HuH-7.5 (cell line): ENCODE data around the gene RMND5B.

Source experiments
- DNase-seq: peaks from one replicate; pipeline ENCODE4 v3.0.0; 2011; ENCODE audit warnings: low spot score

RMND5B gene

DNA sequence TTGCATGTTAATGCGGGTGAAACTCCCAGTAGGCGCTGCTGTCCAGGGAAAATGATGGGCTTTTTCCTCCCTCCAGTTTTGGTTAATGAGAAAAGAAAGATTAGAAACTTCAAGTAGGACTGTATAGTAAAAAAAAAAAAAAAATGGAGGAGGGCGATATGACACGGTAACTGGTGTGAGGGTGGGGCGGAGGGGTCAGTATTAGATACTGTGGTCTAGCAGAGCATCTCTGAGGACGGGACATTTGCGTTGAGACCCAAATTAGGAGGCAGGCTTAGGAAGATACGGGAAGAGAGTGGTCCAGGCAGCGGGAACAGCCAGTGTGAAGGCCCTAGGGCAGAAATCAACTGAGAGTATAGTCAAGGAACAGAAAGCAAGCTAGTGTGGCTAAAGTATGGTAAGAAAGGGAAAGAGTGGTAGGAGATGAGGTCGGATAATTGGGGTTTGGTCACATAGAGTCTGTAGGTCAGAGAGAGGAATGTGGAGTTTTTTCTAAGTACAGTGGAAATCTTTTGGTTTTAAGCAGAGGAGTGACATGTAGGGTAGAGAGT, 707 bp downstream of the RMND5B start:
- DNase-seq: no peak

DNA sequence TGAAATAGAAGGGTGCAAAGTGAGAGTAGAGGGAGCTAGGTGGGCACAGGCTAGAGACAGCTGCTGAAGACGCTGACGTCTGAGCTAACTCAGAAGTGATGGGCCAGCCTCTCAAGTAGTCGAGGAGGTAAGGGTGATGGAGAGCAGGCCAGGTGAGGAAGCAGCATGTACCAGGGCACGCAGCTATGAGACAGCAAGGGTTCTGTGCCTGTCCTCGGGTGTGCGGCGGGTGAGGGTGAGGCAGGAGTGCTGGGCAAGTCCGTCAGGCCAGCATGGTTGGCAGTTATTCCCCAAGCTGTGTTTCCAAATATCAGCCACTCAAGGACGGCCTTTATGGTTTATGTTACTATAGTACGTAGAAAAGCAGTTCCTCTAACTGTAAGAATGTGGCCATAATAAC, 6.2 kb downstream of the RMND5B start:
- no peak for DNase-seq

DNA sequence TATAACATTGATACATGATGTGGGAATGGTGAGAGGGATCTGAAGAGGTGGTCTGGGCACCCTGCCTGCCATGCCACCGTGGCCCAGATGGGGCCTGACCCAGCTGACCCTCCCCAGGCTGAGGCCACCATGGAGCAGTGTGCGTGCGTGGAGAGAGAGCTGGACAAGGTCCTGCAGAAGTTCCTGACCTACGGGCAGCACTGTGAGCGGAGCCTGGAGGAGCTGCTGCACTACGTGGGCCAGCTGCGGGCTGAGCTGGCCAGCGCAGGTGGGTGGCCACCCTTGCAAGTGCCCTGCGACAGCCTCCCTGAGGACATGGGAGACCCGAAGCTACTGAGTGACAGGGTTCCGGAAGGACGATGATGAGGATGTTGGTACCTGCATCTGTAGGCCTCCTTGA, 7.2 kb downstream of the RMND5B start:
- DNase-seq: no peak

DNA sequence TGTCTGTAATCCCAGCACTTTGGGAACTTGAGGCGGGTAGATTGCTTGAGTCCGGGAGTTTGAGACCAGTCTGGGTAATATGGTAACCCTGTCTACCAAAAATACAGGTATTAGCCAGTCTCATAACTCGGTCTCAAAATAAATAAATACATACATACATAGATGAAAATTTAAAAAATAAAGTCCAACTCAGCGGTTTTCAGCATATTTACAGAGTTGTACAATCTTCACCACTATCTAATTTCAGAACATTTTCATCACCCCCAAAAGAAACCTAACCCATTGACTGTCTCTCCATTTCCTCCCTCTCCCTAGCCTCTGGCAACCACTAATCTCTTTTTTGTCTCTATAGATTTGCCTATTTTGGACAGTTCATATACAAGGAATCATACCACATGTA, 10.7 kb downstream of the RMND5B start:
- no peak for DNase-seq

DNA sequence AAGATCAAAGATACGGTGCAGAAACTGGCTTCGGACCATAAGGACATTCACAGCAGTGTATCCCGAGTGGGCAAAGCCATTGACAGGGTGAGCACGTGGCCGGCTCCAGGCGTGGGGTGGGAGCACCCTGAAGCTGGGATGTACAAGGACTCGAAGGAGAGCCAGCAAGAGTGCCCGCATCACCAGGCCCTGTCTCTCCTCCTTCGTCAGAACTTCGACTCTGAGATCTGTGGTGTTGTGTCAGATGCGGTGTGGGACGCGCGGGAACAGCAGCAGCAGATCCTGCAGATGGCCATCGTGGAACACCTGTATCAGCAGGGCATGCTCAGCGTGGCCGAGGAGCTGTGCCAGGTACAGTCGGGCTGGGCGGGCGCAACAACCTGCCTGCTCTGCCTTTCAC, 11.8 kb downstream of the RMND5B start:
- no peak for DNase-seq

DNA sequence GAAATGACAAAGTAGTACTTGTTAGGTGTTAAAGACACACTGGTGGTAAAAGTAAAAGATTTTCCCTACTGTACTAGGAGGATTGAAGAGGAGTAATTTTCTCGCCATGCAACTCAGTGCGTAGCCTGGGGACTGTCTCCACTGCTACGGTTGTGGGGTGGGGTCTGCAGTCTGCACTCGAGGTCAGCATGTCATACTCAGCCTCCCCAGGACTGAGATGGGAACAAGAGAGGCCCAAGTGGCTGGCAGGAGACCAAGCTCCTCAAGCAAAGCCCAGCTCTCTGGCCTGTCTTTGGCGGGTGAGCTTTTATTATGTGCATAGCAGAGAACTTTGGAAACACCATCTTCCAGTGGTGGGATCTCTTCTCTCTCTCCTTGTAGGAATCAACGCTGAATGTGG, 12.4 kb downstream of the RMND5B start:
- DNase-seq: no peak

DNA sequence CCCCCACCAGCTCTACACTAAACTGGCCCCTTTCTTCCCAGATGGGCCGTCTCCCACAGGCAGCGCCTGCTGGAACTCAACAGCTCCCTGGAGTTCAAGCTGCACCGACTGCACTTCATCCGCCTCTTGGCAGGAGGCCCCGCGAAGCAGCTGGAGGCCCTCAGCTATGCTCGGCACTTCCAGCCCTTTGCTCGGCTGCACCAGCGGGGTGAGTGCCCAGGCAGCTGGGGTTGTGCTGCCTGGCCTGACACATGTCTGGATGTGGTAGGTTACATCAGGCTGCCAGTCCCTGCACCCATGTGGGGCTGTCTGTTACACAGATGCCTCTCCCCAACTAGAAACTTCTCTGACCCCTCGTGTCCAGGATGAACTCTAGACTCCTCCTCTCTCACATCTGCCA, 13.1 kb downstream of the RMND5B start:
- no peak for DNase-seq

DNA sequence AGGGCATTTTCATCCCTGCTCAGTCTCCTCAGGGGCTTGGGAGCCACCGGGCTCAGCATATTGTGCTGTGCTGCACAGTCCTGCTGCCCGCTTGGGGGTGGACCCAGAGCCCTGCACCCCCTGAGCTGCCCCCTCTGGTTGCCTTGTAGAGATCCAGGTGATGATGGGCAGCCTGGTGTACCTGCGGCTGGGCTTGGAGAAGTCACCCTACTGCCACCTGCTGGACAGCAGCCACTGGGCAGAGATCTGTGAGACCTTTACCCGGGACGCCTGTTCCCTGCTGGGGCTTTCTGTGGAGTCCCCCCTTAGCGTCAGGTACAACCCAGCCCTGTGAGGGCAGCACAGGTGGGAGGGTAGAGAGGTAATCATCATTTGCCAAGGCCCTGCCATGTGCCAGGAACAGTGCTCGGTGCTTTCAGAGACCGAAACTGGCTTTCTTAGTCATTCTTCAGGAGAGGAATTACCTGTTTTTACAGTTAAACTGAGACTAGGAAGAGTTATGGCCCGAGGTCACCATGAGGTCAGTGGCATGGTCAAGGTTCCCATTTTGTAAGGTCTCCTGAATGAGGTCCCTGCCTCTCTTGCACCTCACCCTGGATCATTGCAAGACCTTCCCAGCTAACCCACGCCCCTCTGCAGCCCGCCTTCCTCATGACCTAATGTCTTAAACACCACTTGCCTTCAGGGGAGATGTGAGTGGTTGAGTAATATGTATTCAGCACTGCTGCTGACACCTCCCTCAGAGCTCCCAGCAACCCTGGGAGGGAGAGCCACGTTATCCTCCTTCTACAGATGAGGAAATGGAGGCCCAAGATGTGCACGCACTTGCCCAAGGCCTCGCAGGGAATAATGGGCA, 15.4 kb downstream of the RMND5B start:
- peak; percentile 86 for DNase-seq

DNA sequence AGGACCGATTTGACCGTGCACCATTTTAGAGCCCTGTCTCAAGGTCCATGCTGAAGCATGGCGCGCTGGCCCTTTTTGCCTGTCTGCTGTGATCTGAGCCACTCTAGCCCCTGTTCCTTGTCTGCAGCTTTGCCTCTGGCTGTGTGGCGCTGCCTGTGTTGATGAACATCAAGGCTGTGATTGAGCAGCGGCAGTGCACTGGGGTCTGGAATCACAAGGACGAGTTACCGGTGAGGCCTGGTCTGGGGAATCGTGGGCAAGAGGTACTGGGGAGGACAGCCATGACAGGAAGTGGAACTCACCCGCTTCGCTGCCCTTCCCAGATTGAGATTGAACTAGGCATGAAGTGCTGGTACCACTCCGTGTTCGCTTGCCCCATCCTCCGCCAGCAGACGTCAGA, 16.6 kb downstream of the RMND5B start:
- no peak for DNase-seq

DNA sequence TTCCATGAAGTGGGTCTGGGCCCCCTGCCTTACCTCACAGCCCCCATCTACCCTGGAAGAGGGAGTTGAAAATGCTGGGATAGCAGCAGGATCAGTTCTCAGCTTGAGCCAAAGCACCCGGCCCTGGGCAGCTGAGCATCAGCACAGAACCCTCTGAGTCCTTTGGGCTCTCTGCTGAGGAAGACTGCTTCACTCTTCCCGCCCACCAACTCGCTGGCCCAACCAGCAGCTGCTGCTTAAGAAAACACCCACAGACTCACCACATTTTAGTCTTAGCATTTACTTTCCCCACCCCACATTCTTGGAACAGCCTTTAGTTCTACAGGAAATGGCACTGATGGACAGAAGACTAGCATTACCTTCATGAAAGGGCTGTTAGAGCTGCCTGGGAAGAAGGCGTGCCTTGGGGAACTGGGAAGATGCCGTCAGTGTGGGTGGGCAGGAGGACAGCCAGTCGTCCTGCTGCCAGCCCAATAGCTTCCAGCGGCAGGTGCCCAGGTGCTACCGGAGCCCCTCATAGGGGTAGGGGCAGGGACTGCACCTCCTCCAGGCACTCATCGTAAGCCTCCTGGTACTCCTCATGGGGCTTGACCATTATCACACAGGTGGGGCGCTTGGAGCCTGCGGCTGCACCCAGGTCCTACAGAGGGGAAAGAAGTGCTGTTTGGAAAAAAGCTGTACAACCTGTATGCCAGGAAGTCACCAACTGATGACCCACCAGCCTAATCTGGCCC, 18.6 kb downstream of the RMND5B start:
- DNase-seq: no peak

DNA sequence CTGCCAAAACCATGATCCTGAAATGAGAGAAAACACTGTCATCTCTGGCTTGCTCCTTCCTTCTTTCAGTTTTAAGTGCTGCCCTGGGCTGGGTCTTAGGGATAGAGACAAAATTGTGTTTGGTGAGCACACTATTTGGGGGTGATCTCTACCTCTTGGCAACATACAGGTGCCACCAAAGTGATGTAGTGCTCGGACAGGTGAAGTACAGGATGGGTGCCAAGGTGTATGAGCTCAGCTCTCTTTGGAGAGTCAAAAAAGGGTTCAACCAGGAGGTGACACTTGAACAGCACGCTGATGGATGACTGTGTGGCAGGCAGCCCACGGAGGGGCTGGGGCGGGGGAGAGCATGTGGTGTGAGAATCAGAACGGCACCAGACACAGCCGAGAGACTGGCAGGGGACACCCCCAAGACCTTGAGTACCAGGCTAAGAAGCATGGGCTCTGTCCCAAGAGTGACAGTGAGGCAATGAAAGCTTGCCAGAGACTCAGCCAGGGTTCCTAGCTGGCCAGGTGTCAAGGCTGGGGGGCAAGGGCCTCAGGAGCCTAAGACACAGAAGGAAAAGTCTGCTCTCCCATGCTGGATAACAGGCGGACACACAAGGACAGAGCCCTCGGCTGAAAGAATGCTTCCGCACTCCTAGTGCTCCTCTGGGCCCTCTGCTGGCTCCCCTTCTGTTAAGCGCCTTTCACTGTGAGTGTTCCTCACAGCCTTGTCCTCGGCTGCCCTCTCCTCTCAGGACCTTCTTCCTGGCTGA, 20.3 kb downstream of the RMND5B start:
- no peak for DNase-seq

DNA sequence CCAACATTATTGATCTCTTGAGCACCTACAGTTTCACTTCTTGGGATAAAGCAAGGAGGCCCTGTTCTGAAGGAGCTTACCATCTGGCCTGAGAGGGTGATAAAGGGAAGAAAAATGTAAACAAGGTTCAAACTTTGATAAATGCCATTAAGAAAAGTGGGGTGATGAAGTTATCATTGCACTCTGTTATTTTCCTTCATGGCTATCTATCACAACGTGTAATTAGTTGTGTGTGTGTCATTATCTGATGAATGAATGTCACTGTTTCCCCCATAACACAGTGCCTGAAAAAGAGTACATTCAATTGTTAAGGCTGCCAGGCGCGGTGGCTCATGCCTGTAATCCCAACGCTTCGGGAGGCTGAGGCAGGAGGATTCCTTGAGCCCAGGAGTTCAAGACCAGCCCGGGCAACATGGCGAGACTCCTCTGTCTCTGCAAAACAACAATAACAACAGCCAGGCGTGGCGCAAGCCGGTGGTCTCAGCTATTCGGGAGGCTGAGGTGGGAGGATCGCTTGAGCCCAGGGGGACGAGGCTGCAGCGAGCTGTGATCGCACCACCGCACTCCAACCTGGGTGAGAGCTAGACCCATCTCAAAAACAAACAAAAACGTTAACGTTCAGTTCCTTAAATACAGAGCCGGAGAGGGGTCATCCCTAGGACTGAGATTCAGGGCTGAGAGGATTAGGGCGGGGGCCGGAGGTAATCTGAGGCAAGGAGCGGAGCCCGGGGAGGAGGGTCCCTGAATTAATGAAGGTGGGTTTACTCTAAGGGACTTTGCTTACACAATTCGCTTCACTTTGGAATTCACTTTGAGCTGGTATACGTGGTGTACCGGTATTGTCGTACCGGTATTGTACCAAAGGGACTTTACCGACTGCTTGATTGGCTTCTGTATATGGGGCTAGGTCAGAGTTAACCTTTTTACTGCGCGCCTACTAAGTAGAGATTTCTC, 22.0 kb downstream of the RMND5B start:
- no peak for DNase-seq

DNA sequence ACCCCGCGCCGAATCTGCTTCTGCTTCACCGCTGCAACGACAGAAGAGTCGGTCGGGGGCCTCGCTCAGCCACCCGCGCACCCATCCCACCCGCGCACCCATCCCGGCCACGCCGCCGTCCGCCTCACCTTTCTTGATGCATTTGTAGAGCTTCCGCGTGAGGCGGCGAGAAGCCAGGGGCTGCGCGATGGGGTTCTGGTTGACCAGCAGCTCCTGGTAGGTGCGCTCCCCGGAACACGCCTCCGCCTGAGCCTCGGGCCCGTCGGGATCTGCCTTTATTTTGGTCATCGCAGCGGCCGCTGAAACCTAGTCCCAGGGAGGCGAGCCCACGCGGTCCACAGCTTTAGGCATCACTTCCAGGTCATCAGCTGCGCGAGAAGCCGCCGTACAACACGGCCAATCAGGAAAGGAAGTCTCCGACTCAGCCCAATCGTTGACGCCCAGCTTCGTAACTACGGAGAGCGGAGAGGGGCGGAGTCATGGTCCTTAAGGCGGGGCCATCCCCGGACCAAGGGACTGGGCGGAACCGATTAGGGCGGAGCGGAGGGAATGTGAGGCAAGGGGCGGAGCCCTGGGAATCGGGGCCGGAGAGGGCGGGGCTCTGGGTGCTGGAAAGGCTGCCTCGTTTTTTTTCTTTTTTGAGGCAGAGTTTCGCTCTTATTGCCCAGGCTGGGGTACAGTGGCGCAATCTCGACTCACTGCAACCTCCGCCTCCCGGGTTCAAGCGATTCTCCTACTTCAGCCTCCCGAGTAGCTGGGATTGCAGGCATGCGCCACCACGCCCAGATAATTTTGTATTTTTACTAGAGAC, 22.9 kb downstream of the RMND5B start, which contains the start of gene NHP2:
Gene NHP2, minus strand, starts transcription at position 356 of the 811 bp plus-strand sequence. Its CDS starts 68 bp downstream, at position 288.
- DNase-seq: peak; percentile 94

DNA sequence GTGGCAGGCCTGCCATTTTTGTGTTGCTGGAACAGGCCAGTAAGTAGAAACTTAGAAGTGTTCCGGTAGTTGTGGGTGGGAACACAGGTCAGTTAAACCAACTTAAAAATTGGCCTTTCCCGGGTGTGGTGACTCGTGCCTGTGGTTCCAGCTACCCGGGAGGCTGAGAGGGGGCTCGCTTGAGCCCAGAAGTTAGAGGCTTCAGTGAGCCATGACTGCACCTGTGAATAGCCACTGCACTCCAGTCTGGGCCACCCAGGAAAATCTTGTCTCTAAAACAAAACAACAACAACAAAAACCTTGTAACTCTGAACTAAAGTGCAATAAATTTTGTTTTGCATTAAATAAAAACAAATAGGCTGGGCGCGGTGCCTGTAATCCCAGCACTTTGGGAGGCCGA, 24.3 kb downstream of the RMND5B start:
- no peak for DNase-seq

DNA sequence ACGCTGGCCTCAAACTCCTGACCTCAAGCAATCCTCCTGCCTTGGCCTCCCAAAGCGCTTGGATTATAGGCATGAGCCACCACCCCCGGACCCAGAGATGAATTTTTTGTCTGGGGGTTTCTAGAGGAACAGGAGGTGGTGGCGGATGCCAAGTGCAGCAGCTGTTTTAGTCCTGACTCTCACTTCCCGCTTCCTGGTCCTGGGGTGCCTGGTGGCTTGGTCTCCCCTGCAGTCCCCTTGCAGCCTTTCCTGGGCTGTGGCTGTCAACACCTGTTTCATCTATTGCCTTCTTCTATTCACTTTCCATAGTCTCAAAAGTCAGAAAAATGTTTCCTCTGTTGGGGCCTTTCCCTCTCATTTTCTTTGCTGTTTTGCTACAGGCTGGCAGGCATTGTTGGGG, 29.4 kb downstream of the RMND5B start:
- no peak for DNase-seq

DNA sequence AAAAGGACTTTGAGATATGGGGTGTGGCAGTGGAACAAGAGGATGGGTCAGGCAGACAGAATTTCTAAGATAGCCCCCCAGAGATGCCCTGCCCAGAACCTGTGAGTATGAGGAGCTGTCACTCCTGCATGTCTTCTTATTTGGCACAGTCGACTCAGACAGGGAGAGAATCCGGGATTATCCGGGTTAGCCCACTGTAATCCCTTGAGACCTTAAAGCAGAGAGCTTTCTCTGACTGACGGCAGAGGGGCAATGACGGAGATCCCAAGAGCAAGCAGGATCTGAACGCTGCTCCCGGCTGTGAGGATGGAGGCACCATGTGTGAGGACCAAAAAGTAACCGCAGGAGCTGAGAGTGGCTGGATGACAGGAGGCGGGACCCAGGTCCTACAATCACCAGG, 31.7 kb downstream of the RMND5B start:
- DNase-seq: no peak

DNA sequence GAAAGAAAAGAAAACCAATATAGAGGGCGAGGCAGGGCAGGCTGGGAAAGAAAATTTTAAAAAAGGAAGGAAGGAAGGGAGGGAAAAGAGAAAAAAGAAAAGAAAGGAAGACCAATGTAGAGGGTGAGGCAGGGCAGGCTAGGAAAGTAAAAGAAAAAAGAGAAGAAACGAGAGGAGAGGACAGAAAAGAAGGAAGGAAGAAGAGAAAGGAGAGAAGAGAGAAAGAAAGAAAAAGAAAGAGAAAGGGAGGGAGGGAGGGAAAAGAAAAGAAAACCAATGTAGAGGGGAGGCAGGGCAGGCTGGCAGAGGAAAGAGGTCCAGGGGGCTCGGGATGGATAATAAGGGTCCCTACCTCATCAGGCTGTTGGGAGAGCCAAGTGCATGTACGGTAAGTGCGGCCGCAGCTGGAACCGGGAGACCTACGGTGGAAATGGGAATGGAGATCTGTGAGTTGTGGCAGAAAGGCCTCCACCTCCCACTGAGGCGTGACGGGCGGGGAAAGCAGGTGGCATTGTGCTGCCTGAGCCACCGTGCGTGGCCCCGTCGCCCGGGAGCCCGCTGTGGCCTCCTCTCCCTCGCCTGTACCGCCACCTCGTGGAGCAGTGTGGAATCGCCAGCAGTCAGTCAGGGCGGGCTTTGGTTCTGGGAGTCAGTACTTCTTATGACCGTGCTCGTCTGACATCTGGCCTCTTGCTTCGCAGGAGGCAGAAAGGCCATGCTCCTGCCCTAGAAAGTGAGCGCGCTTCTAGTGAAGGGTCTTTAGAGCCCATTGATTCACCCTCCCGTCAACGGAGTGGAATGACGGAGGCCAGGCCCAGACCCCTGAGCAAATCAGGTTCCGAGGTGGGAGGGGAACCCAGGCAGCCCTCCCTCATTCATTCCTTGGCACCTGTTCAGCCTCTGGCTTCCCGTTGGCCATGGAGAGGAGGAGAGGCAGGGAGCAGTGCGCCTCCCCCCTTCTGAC, 33.2 kb downstream of the RMND5B start:
- peak; percentile 89 for DNase-seq

DNA sequence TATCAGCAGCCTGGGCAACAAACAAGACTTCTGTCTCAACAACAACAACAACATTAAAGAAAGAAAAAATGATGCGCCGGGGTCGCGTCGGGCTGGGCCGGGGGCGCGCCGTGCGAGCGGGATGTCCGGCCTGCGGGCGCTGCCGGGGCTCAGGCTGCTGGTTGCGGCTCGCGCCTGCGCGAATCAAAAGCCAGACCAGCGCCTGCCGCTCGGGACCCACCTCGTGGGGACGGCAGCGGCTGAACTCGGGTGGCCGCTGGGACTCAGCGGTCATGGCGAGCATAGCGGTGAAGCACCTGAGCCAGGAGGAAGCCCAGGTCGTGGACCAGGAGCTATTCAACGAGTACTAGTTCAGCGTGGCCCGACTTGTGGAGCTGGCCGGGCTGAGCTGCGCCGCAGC, 34.8 kb downstream of the RMND5B start:
- DNase-seq: peak; percentile 40

DNA sequence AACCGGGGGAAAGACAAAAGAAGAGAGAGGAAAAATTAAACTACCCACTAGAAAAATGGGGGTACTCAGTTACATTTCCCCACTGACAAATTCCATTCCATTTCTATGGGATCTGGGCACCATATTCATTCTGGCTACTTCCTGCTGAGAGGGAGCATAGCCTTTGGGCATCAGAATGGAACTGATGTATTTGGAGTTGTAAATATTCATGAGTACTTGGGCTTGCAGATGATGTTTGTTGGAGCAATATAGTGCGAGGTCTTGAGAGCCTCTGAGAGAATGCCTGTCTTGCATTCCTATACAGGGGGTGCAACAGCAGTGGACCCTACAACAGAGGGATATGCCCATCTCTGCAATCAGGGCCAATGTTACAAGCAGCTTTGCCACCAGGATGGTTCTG, 39.6 kb downstream of the RMND5B start:
- no peak for DNase-seq
